ENCODE data around the gene TP53. TPM values are rescaled to one million over a fixed set of nuclear protein-coding genes. Genes with fewer than 3 reads are reported as not detected.

The TP53 gene
- polyA plus RNA-seq, 2 of the 4 experiments (the other 2 are of a cell fraction) = 59.4 to 65.9 TPM

- H3K4me1 ChIP-seq = peaks cover 21% of the 10 kb centered on the region
- FAIRE-seq = no peak
- POLR2A ChIA-PET = no interaction called here
These were observed 32.4 kb upstream of the TP53 start for GRCh38 chr17:7719661-7720060.

GRCh38 chr17:7717756-7718350 is 30.6 kb upstream of the TP53 start:
- WGBS (ENCODE audit: missing lambda C conversion rate) = 30% methylated on average over 10 of the region's 16 CpGs
- no peak for FAIRE-seq

More at GRCh38 chr17:7719661-7720060, 32.4 kb upstream of the TP53 start:
- TF ChIP-seq RARB (CRISPR knock-in tag; IDR thresholded peaks at IDR 0.05) (no peak), FOSB (CRISPR knock-in tag; IDR thresholded peaks at IDR 0.05) (no peak), MAX (IDR thresholded peaks at IDR 0.05) (no peak), CBX2 (IDR thresholded peaks at IDR 0.05; ENCODE audit: borderline replicate concordance, low read depth) (no peak)
- DNase-seq (ENCODE audit: low read depth in 1 of 2, low spot score in 1 of 2) (no peak), ATAC-seq (no peak)
- Histone ChIP-seq H3K4me2 (no peak overlapping the region), H3K4me3 (no peak overlapping the region), H3K9me3 (no peaks in the 10 kb centered on the region), H3K27ac (no peak overlapping the region)
- CTCF ChIA-PET = interaction anchor here (1.7 kb wide), 1 partner anchor 12 kb away, joined by 7 read pairs; no protein-coding TSS in a partner anchor
- 67% methylated on average over 9 of the region's 9 CpGs for WGBS (ENCODE audit: missing lambda C conversion rate)

GRCh38 chr17:7716901-7717755 is 29.8 kb upstream of the TP53 start, which contains the start of gene DNAH2:
TSS of gene DNAH2 (plus strand) at chr17:7717744. CDS start at chr17:7719735, 1,991 bp downstream.
- POLR2A ChIA-PET = interaction anchor here (0.7 to 2.7 kb wide), 5 partner anchors 11 to 408 kb away, joined by 3 to 18 read pairs (median 14); partner anchors contain the start of genes EFNB3 and TP53
- peak; percentile 85 to 94 for ATAC-seq
- CTCF ChIA-PET = interaction anchor here (0.6 to 5.0 kb wide), 44 partner anchors 9 to 399 kb away, joined by 3 to 65 read pairs (median 4); partner anchors contain the start of genes CD68, EFNB3, FXR2 and MPDU1
- Histone ChIP-seq H3K4me1 (peaks cover 21% of the 10 kb centered on the region), H3K4me3 (peak within 1 kb of the TSS; percentile 52), H3K4me2 (peak within 1 kb of the TSS; percentile 82), H3K9me3 (no peaks in the 10 kb centered on the region), H3K27ac (peak within 1 kb of the TSS; percentile 79 to 89)
- no peak for FAIRE-seq
- under 1% methylated on average over 45 of the region's 64 CpGs for WGBS (ENCODE audit: missing lambda C conversion rate)
- DNase-seq (ENCODE audit: low read depth in 1 of 2, low spot score in 1 of 2) = peak; percentile 93 to 94
- peak; percentile 90 for TF ChIP-seq MAZ (IDR thresholded peaks at IDR 0.05; ENCODE audit: borderline replicate concordance, low read depth, low read length)
- no peak for TF ChIP-seq JUNB (IDR thresholded peaks at IDR 0.05)
- peak; percentile 85 for TF ChIP-seq MAX (IDR thresholded peaks at IDR 0.05)
- TF ChIP-seq POLR2A (IDR thresholded peaks at IDR 0.05; ENCODE audit: low read length) = peak; percentile 62
- no peak for TF ChIP-seq TP53 (CRISPR knock-in tag; IDR thresholded peaks at IDR 0.05)
- TF ChIP-seq CBX2 (IDR thresholded peaks at IDR 0.05; ENCODE audit: borderline replicate concordance, low read depth) = no peak
- no peak for TF ChIP-seq RCOR1 (IDR thresholded peaks at IDR 0.05; ENCODE audit: low read depth, low read length)
- no peak for TF ChIP-seq FOSB (CRISPR knock-in tag; IDR thresholded peaks at IDR 0.05)
- TF ChIP-seq E2F6 (IDR thresholded peaks at IDR 0.05; ENCODE audit: borderline replicate concordance, low read depth) = peak; percentile 85
- TF ChIP-seq ZNF302 (CRISPR knock-in tag; IDR thresholded peaks at IDR 0.05) = no peak
- 0 out of 2 replicates have a peak, but pooled peaks have one; percentile 72 for TF ChIP-seq PBX3 (IDR thresholded peaks at IDR 0.05)

More at GRCh38 chr17:7717756-7718350, 30.6 kb upstream of the TP53 start:
- peak overlapping the region; percentile 52 for H3K4me3 ChIP-seq
- CTCF ChIA-PET = interaction anchor here (0.7 to 5.0 kb wide), 22 partner anchors 9 to 339 kb away, joined by 3 to 65 read pairs (median 8); partner anchors contain the start of genes CD68, EFNB3, FXR2 and SOX15
- POLR2A ChIA-PET = interaction anchor here (0.7 to 2.7 kb wide), 4 partner anchors 12 to 409 kb away, joined by 3 to 18 read pairs (median 10); partner anchors contain the start of genes EFNB3 and TP53
- DNase-seq (ENCODE audit: low read depth in 1 of 2, low spot score in 1 of 2) (peak in 1 of 2 experiments; percentile 35), ATAC-seq (peak in 1 of 2 experiments; percentile 6; a peak in 5 of 6 replicates)
- TF ChIP-seq ATOH8 (CRISPR knock-in tag; IDR thresholded peaks at IDR 0.05; ENCODE audit: low read depth) (no peak), CTCF (IDR thresholded peaks at IDR 0.05) (no peak), CHD4 (IDR thresholded peaks at IDR 0.05; ENCODE audit: borderline replicate concordance) (no peak), RARB (CRISPR knock-in tag; IDR thresholded peaks at IDR 0.05) (no peak), JUN (IDR thresholded peaks at IDR 0.05) (no peak), TP53 (CRISPR knock-in tag; IDR thresholded peaks at IDR 0.05) (no peak), CBX8 (IDR thresholded peaks at IDR 0.05) (no peak), HOXB13 (CRISPR knock-in tag; IDR thresholded peaks at IDR 0.05; ENCODE audit: low read depth) (no peak), CEBPB (IDR thresholded peaks at IDR 0.05) (no peak), HDAC2 (IDR thresholded peaks at IDR 0.05) (no peak), MYC (IDR thresholded peaks at IDR 0.05; ENCODE audit: borderline replicate concordance, low read length) (no peak), FOSB (CRISPR knock-in tag; IDR thresholded peaks at IDR 0.05) (no peak), ZC3H11A (IDR thresholded peaks at IDR 0.05) (no peak), RNF2 (IDR thresholded peaks at IDR 0.05; ENCODE audit: borderline replicate concordance, low read depth) (no peak)
- H3K4me1 ChIP-seq = peaks cover 21% of the 10 kb centered on the region
- peak overlapping the region; percentile 79 to 89 for H3K27ac ChIP-seq
- H3K4me2 ChIP-seq = peak overlapping the region; percentile 82
- no peaks in the 10 kb centered on the region for H3K9me3 ChIP-seq

All from A549 (cell line).